ENCODE measurements around the gene CNTN6.
"Not testable (repeated sequence)": the region's sequence is repeated elsewhere in the genome, so short reads cannot be mapped to it uniquely, and the experiment has no call there.

CNTN6 gene

DNA sequence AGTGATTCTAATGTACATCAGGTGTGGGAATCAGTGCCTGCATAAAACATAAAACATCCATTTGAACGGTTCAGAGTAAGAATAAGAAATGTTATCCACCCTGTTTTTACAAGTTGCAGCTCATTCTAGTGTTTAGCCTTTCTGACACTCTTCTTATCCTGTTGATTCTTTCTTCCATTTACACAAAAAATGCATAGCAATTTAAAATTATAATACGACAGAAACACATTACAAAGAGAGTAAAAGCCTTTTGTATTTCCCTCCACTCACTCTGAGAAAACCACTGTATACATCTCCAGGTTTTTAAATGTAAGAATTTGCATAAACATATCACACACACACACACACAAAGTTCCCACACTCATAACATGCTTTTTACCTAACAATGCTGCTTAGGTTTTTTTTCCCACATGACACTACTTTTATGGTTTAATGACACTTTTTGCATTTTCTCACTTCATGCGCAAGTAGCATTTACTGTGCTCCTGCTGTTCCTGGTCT lies 199.8 kb downstream of the CNTN6 start:
- no peak for DNase-seq

DNA sequence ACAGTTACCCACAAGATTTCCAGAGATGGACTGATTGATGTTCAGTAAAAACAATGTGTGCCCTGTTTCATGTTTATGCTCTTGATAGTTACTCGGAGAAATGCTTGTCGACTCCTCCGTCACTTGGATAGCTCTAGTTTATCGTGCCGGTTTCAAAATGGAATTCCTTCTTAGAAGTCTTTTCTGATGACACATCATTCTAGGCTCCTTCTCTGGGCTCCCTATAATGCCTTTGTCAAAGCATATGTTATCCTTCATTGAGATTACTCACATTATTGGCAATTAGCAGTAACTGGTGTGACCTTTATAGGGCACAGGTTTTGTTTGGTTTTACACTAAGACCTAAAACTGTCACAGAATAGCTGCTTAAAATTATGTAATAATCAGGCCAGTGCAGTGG lies 201.8 kb downstream of the CNTN6 start:
- no peak for DNase-seq

DNA sequence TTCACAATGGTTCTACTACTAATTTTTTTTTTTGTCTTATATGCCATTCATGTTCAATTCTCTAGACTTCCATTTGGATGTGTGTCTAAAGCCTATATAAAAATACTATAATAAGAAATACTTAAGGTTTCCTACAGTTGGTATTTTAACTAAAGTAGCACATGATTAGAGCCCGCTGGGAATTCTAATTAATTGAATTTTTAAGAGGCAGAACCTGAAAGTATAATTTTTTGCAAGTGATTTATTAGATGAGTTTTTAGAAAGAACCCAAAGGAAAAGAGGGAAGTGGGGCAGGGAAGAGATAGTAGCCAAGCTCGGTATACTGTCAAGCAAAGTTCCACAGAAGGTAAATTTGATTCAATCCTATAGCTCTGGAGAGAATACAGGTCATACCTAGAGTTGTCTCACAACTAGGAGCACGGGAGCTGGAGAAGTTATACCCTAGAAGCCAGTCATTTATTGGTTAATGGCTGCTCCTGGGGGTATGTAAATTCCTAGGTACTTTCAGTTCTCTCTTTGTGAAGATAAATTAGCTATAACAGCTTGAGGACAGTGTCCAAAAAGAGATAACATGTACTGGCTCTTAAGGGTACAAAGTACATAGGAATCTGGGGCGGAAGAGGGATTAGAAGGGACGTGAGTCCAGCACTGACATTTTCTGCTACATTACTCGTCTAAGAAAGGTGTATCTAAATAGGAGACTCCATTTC lies 225.6 kb downstream of the CNTN6 start:
- DNase-seq: no peak

DNA sequence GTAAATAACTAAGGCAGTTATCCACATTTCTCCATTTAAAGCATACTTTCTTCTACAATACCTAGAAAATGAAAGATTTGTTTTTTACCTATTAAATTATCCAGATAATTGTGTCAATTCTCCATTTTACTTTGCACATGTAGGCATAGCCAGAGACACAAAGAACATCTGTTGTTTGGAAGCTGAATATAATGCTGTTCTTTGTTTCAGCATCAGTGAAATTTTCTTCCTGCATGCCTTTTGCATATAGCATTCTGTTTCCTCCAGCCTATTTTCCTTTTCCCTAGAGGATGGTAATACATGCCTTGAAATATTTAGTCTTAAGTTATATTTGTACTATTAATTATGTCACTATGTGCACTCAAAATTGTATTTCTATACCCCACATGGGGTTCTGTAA lies 233.7 kb downstream of the CNTN6 start:
- DNase-seq: no peak

DNA sequence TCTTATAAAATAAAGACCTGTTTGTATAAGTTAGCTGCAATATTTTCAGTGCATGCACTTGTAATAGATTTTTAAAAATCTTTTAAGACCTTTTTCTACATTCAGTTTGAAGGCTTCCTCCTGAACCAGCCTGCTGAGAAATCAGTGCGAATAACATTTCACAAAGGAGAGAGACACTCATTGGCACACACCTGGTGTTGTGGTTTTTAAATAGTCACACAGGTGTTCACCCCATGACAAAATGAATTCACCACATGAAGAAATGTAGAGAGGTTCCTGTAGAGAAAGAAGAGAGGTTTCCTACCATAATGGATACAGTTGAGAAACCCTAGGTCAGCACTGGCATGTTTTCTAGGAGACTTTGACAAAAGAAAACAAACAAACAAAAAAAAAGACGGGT lies 237.3 kb downstream of the CNTN6 start:
- no peak for DNase-seq

DNA sequence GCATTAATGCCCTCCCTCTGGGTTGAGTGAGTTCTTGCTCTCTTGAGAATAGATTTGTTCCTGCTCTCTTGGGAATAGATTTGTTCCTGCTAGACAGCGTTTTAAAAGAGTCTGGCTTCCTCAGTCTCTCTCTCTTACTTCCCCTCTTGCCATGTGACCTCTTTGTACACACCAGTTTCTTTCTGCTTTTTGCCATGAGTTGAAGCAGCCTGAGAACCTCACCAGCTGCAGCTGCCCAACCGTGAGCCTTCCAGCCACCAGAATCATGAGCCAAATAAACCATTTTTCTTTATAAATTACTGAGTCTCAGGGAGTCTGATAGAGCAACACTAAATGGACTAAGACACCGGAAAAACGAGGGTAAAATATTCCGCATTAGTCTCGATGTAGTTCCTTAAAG lies 253.6 kb downstream of the CNTN6 start:
- DNase-seq: no peak

DNA sequence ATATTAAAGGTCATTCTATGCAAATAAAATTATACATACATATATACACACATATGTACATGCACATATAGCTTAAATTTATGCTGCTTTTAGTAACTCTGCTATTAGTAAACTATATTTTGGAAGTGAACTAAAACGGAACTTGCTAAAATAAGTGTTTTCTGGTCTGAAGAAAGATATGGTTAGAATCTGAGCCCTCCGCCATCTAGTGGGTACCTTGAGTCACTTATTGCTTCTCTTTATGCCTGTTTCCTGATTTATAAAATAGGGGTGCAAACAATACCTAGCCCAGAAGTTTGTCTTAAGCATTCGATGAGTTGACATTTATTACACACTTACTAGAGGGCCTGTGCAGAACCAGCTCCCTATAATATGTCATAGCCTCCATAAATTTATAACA lies 255.7 kb downstream of the CNTN6 start:
- no peak for DNase-seq

DNA sequence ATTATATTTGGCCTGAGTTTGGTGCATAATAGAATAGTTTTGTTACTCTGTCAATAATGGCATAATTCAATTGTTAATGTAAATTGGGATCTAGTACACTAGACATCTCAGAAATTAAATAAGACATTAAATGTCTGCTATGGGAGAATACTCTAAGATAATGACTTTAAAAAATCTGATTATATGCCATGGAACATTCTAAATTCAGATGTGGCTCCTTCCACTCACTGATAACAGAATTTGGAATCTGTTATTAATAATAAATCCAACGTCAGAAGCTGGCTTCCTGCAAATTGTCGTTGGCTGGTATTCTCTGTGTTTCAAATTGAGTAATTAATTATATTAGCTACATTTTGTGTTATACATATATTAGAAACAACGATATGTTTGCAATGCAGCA lies 258.1 kb downstream of the CNTN6 start:
- no peak for DNase-seq

DNA sequence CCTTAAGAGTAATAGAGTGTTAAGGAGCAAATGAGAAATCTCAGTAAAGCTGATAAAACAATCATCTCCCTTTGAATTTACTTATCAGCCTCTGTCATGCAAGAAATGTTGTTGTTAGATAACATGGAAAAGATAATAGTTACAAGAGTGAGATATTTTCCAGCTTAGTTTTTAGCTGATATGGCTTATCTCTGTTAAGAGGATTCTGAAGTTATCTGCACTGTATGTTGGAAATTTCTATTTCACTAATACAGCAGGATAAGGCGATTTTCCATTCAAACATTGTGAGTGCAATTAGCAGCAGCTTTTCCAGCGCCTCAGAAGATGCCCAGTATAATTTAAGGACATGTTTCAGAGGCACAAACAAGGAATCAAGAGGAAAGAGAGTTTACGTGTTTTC lies 262.9 kb downstream of the CNTN6 start:
- DNase-seq: no peak

DNA sequence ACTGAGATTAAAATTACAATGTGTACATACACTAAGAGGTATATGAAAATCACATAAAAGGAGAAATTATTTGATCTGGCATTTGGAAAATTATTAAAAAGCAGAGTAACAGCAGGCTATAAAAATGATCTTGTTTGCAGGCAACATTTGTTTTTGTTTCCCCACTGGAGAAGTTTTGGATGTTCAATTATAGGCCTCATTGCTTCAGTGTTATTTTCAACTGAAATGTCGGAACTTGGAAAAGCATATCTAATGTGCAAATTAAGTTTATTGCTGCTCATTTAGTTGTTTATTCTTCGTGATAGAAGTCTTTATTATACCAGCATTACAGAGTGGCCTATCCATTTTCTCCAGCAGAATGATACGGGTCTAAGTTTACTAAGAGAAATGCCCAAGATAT lies 263.3 kb downstream of the CNTN6 start:
- DNase-seq: no peak

DNA sequence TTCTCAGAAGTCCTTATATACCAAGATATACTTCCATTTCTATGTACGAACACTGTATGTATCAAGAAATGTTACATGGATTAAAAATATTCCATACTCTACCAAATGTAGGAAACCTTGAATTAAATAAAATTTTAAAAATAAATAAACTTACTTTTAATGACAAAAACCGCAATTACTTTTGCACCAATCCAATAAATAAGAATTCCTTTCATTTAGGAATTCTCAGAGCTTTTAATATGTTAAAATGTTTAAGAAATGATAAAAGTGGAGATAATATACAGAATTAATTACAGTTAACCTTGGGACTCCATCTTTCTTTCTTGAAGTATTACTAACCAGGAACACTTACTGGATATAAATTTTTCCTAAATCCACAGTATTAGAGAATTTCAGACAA lies 272.7 kb downstream of the CNTN6 start:
- no peak for DNase-seq

DNA sequence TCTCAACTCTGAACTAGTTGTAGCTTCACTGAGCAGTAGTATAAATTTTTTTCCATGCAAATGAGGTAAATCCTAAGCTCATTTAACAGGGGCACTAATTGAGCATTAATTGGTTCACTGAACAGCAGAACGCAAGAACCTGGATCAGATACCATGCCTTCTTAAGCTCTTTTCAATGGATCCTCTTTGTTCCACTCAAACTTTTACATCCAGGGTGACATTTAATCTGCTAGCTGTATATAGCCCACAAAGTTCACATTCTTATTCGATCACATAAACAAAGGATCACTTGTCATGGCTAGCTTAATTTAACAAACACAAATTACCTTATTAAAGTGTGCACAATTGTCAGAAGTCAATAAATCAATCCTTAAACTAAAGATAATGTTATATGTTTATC lies 281.6 kb downstream of the CNTN6 start:
- DNase-seq: no peak

DNA sequence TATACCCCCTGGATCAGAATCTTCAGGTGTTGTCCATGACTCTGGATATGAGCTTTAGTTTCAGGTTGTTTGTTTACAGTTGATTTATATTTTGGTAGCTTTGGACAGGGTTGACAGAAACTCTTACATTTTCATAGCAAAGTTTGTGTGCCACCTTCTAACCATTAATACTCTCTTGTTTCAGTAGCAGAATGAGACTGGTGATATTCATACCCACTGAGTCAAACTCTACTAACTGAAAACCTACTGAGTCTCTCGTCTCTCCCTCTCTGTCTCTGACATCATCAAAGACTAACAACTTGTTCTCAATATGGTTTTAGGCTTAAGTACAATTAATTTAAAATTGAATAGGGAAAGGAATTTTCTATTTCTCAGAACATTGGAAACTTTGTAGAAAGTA lies 282.3 kb downstream of the CNTN6 start:
- DNase-seq: no peak

DNA sequence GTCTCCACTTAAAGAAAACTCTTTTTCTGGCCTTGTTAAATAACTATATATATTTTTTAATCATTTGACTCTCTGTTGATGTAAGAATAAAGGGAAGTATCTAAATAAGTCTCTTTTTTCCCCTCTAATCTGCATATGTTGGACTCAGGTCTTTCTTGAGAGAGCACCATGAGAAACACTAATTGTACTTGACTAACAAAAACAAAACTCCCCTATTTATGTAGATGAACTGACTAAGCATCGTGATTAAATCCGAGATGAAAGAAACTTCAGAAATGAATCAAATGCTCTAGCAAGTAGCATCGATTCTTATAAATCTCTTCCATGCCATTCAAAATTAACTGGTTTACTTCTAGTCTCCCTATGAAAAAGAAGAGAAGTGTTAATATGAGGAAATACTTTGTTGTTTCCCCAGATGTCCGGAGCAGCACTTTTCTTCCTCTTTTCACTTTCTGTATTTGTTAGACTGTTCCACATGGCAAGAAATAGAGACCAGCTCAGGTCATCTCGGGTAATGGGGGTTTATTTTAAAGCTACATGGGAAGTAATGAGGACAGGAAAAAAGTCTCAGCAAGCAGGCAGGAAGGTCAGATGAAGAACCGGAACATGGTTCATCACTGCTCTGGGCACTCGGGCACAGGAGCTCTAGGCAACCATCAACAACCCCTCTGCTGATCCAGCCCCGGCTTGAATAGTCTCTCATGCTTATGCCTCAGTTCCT lies 288.3 kb downstream of the CNTN6 start:
- no peak for DNase-seq

DNA sequence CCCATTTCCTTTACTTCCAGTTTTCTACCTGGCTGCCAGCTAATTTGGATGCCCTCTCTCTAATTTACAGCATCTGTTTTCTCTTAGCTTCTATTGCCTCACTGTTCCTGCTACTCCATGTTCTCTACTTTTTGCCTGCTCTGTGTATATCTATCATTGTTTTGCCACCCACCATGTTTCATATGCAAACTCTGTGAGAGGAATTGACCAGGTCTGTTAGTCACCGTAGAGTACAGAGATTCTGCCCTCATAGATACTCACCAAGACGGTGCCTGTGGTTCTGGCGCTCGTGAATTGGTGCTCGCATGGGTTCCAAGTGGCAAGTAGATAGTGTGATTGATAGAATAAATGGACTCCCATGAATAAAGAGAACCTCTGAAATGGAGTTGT lies 288.8 kb downstream of the CNTN6 start:
- DNase-seq: no peak

DNA sequence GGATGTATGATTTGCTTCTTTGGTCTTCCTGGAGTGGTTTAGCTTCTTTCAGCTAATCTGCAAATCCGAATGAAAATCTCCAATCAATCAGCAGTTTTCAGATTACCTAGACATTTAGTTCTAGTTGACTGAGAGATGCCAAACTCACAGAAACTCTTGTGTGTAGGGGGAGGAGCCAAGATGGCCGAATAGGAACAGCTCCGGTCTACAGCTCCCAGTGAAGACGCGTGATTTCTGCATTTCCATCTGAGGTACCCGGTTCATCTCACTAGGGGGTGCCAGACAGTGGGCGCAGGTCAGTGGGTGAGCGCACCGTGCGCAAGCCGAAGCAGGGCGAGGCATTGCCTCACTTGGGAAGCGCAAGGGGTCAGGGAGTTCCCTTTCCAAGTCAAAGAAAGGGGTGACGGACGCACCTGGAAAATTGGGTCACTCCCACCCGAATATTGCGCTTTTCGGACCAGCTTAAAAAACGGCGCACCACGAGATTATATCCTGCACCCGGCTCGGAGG lies 294.6 kb downstream of the CNTN6 start:
- DNase-seq: not testable (repeated sequence)

DNA sequence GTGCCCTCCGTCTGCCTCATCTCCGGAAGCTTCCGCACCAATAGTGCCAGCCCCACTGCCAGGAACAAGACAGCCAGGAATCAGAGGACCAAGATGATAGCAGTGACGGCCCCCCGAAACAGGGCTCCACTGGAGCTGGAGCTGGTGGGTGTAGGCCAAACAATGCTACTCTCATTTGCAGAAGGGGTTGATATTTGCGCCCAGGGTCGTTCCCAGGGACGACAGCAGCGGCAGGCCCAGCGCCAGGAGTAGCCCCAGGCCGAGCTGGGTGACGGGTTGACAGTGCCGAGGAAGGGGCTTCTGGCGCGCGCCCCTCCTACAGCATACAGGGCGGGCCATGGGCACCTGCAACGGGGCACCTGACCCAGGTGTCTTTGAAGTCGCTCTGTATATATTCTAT lies 301.4 kb downstream of the CNTN6 start:
- no peak for DNase-seq

DNA sequence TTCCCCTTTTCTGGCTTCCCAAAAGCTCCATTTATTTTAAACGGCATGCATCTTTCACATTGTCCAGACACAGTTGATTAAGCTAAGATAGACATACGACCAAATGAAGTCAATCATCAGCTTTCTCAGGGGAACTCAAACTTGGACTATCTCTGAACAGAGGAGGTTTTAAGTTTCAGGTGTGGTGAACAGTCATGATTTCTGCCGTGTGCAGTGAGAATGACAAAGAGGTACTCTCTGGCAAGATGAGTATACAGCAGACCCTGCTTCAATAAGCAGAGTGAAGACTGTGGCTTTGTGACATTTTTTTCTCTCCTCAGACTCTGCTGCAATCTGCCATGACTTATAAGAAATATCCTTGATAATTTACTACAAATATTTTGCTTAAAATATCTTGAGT lies 307.7 kb downstream of the CNTN6 start:
- no peak for DNase-seq

DNA sequence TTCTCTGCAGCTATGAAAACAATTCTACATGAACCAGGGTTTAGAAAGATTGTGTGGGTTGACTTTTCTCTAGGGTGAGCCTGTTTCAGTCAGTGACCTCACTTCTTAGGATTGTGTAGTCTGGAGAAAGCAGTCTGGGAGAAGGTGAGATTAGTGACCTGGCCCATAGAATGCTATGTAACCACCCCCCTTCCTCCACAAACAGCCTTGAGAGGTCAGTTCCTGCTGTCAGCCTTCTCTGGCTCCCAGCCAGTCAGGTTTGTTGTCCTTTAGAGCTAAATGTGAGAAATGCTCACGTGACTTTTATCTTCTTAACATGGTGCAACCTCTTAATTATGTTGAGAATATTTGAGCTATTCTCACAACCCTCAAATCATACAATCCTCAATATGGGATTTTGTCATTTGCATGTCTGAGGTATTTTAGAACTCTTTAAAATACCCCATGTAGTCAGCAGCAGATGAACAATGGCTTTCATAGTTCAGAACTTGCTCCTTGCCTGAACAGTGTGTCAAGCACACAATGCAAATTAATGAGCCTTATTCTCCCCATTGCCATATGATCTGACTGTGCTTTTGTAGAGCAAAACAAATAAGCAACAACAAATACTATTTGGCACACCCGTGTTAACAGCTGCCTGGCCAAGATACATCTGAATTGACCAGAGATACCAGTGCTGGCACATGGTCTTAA lies 311.6 kb downstream of the CNTN6 start:
- no peak for DNase-seq

DNA sequence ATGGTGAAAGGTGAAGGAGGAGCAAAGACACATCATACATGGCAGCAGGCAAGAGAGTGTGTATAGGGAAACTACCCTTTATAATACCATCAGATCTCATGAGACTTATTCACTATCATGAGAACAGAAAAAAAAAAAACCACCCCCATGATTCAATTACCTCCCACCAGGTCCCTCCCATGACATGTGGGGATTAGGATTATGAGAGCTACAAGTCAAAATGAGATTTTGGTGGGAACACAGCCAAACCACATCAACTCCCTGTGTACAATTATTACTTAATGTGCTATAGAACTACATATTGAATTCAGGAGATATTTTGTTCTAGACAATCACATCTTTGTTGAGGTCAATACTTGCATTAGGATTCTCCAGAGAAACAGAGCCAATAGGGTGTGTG lies 313.4 kb downstream of the CNTN6 start:
- DNase-seq: no peak

DNA sequence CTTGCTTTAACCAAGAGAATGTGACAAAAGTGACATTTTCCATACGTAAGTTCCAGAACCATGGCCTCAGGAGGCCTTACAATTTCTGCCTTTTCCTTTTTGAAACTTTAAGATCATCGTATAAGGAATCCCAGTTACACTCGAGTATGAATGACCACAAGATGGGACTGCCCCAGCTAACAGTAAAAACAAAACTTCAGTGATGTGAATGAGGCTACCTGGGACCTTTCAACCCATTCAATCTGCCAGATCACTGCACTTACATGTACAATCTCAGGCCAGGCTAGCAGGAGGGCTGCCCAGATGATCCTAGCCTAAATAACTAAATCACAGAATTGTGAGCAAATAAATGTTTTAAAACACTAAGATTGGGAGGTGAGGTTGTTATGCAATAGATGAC lies 328.8 kb downstream of the CNTN6 start:
- no peak for DNase-seq

DNA sequence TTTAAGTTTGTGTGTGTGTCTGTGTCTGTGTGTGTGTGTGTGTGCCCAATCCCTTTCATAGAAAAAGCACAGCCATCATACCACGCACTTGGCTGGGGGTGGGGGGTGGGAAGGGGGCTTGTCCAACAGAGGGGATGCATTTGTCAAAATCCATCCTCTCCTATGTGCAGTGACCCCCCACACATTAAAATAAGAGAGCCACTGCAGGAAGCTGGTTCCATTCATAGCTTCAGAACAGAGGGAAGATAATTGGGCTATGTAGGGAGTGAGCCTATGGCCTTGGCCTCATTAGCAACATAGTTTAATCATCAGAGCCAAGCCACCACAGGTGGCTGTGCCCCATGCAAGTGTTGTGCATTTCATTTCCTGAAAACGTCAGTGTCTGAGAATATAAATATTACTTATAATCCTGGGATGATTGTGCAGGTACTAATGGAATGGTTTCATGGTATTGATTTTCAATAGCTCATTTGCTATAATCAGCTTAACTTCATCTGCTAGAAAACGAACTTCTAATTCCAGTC lies 330.8 kb downstream of the CNTN6 start:
- no peak for DNase-seq

DNA sequence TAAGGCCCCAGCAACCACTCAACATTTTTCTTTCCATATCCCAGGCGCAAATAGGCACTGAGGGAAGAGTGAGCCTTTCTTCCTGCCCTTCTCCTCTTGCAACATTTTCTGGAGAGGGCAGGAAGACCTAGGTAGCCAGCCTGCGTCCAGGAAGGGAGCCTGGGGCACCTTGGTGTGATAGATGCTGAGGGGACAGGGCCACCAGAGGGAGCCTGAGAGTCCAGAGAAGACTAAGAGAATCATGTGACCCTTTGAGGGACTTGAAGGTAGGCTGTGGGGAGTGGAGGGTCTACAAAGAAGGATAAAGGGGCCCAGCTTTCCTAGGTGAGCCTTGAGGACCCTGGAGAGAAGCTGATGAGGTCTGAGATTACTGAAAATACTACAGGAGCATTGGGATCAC lies 346.6 kb downstream of the CNTN6 start:
- no peak for DNase-seq

DNA sequence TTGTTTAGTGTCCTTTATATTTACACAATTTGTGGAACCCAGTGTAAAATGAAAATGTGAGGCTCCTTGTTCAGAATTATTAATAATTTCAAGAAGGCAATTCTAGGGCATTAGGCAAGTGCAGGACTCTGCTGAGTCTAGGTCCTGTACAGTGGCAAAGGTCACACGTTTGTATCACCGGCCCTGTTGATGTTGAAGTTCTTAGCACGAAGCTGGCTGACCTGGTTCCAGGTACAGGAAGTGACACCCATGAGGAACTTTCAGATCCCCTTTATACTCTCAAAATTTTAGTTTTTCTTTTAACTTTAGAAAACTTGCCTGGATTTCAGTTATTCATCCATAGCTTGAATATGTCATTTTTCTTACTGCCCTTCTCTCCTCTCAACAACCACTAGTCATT lies 349.4 kb downstream of the CNTN6 start:
- DNase-seq: no peak

Measured in NCI-H187 treated with DMSO at 0.1 percent for 48 hours (cell line).